HG03521 (cell line): ENCODE data around the gene POLDIP3.
"Not testable (repeated sequence)": the region's sequence is repeated elsewhere in the genome, so short reads cannot be mapped to it uniquely, and the experiment has no call there.

ENCODE experiments used
- ATAC-seq: cut with Tn5 transposase; IDR thresholded peaks from one replicate; pipeline ENCODE4 v1.9.1; 2021; ENCODE audit warnings: mild to moderate bottlenecking, moderate library complexity; ENCODE audit not compliant: unreplicated experiment

Gene POLDIP3

DNA sequence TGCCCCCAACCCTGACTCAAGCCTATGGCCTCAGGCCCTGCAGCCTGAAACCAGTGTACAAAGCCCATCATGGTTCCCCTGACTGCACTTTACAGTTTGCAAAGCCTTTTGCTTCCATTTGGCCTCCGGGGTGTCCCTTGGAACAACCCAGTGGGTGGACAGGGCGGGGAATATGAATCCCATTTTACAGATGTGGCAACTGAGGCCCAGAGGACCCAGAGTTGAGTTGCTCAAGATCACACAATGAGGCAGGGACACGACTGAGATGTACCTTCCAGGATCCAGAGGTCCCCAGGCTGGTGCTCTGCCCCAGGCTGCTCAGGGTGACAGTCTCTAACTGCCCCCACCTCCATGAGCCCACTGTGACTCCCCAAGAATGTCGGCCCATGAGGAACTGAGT is 5.4 kb upstream of the POLDIP3 start:
- no peak for ATAC-seq

DNA sequence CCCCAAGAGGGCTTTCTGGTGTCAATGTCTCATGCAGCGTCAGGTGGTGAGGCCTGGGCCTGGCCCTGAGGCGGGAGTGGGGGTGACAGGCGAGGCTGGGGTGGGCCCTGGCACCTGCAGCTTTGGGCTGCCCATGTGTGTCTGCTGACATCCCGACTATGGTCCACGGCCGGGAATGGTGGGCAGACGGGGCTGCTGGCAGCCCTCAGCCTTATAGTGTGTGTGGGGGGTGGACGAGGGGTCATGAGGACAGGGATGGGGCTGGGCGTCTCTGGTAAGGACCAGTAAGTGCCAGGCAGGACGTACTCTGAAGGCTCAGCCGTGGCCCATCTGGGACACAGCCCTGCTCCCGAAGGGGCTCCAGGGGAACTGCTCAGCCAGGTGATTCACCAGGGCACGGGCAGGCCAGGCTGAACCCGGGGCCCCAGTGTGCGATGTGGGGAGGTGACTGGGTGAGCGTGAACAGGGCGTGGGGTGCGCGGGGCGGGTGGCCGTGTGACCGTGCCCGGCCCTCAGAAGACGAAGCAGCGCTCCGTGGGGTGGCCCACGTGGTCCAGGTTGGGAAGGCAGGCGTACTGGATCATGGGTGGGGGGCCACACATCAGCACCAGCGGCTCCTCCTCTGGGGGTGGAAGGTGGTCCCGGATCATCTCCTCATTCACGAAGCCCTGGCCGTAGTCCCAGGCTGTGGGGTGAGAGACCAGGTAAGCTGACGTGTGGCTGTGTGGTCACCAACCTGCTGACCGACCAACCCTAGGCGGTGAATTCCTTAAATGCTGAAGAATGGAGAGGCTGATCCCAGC is 4.8 kb upstream of the POLDIP3 start:
- no peak for ATAC-seq

- no peak for ATAC-seq
These were observed 2.7 kb upstream of the POLDIP3 start for GRCh38 chr22:42617155-42617983.

GRCh38 chr22:42615860-42616175 is 1.1 kb upstream of the POLDIP3 start:
- not testable (repeated sequence) for ATAC-seq

GRCh38 chr22:42615092-42615859 is 593 bp upstream of the POLDIP3 start:
- ATAC-seq: peak; percentile 46

DNA sequence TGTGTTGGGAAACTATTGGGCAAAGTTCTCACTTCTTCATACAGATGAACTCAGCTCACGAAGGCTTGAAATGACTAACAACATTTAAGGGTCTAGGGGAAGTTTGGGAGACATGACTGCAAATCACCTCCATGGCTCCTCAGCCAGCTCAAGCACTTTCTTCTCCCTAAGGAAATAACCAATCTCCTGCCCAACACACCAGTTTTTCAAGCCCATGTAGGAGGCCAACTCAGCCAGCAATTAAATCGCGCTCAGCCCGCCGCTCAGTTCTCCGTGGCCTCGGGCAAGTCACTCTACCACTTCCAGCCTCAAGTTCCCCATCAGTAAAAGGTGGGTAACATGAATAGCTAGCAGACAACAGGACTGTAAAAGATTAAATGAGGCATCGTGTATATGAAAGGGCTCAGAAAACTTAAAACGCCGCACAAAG is 796 bp downstream of the POLDIP3 start:
- no peak for ATAC-seq

DNA sequence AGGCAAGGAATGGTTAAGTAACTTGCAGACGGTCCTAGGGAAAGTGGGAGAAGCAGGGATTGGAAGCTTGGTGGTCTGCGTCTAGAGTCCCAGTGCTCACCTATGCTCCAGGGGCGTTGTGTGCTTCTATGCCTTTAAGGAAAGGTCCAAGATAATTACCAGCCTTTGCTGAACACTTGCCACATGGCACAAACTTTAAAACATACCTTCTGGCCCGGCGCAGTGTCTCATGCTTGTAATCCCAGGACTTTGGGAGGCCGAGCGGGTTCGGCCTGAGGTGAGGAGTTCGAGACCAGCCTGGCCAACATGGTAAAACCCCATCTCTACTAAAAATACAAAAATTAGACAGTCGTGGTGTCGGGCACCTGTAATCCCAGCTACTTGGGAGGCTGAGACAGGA is 2.3 kb downstream of the POLDIP3 start:
- ATAC-seq: no peak

- ATAC-seq: no peak
These were observed 3.6 kb downstream of the POLDIP3 start for GRCh38 chr22:42611051-42611450.

- no peak for ATAC-seq
These were observed 4.5 kb downstream of the POLDIP3 start for GRCh38 chr22:42610186-42610585.

- ATAC-seq: no peak
These were observed 5.8 kb downstream of the POLDIP3 start for GRCh38 chr22:42608823-42609361.

- ATAC-seq: no peak
These were observed 6.4 kb downstream of the POLDIP3 start for GRCh38 chr22:42608136-42608822.

- ATAC-seq: not testable (repeated sequence)
These were observed 7.0 kb downstream of the POLDIP3 start for GRCh38 chr22:42607641-42608040.

GRCh38 chr22:42604403-42604802 is 10.3 kb downstream of the POLDIP3 start:
- ATAC-seq: no peak

DNA sequence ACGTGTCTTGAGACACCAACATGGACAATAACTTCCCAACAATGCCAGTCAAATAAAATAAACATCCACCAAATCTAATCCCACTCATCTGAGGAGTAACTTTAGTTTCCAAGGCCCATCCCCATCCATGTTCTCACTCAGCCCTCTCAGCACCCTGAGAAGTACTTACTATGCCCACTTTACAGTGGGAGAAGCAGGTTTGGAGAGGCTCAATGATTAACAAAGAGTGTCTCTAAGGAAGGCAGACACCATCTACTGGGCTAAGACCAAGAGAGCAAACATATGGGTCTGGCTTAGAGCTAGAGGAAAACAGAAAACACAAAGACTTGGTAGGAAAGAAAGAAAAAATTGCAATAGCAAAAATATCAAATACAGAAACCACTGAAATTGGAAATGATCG is 11.3 kb downstream of the POLDIP3 start:
- no peak for ATAC-seq

GRCh38 chr22:42602470-42602869 is 12.2 kb downstream of the POLDIP3 start:
- no peak for ATAC-seq

DNA sequence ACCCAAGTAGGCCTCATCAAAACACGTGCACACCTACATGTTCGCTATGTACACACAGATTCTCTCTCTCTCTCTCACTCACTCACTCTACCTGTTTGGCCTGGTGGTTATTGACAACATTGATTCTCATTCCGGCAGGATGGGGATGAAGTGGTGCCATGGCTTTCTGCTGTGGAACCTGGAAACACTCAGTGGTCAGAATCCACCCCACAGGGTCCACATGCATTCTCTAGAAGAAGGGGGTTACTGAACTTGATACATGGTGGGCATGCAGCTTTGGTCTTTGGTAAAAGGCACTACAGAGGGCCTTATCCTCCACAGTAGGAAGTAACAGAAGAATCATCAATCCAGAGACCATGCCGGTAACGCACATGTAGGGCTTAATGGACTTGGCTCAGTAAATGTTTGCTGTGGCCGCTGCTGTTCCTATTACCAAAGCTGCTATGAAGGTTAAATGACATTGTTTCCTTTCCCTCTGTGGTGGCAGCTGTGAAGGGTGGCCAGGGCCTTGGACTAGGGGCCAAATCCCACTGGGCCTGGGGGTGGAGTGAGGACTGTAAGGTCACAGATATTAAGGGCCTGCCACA is 12.7 kb downstream of the POLDIP3 start:
- ATAC-seq: no peak

GRCh38 chr22:42596863-42597530 is 17.7 kb downstream of the POLDIP3 start:
- no peak for ATAC-seq

GRCh38 chr22:42596336-42596735 is 18.3 kb downstream of the POLDIP3 start:
- no peak for ATAC-seq

GRCh38 chr22:42595434-42595833 is 19.2 kb downstream of the POLDIP3 start:
- ATAC-seq: no peak

GRCh38 chr22:42591987-42592386 is 22.7 kb downstream of the POLDIP3 start:
- no peak for ATAC-seq
